GM18519 (cell line): ENCODE measurements around the gene ZMYND8.
"Not testable (repeated sequence)": the region's sequence is repeated elsewhere in the genome, so short reads cannot be mapped to it uniquely, and the experiment has no call there.

Source experiments
- ATAC-seq: cut with Tn5 transposase; IDR thresholded peaks from one replicate; pipeline ENCODE4 v1.9.1; 2021; ENCODE audit warnings: mild to moderate bottlenecking, moderate library complexity; ENCODE audit not compliant: unreplicated experiment, low FRiP score

Gene ZMYND8

GRCh38 chr20:47373206-47373733 lies 16.8 kb upstream of the ZMYND8 start:
- no peak for ATAC-seq

- no peak for ATAC-seq
Observed at GRCh38 chr20:47370850-47371782, 14.6 kb upstream of the ZMYND8 start.

DNA sequence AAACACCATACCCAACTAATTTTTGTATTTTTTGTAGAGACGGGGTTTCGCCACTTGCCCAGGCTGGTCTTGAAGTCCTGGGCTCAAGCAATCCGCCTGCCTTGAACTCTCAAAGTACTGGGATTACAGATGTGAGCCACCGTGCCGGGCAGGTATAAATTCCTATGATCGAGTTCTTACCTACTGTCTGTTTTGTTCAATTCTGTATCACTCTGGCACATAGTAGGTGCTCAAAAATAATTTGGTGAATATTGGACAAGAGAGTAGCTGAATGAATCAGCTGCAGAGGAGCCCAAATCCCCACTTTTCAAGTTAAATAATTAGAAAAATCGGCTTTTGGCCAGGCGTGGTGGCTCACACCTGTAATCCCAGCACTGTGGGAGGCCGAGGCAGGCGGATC lies 13.7 kb upstream of the ZMYND8 start:
- ATAC-seq = no peak

GRCh38 chr20:47368301-47368700 lies 11.8 kb upstream of the ZMYND8 start:
- no peak for ATAC-seq

GRCh38 chr20:47366301-47366700 lies 9.8 kb upstream of the ZMYND8 start:
- not testable (repeated sequence) for ATAC-seq

- no peak for ATAC-seq
Observed at GRCh38 chr20:47365023-47365764, 8.7 kb upstream of the ZMYND8 start.

DNA sequence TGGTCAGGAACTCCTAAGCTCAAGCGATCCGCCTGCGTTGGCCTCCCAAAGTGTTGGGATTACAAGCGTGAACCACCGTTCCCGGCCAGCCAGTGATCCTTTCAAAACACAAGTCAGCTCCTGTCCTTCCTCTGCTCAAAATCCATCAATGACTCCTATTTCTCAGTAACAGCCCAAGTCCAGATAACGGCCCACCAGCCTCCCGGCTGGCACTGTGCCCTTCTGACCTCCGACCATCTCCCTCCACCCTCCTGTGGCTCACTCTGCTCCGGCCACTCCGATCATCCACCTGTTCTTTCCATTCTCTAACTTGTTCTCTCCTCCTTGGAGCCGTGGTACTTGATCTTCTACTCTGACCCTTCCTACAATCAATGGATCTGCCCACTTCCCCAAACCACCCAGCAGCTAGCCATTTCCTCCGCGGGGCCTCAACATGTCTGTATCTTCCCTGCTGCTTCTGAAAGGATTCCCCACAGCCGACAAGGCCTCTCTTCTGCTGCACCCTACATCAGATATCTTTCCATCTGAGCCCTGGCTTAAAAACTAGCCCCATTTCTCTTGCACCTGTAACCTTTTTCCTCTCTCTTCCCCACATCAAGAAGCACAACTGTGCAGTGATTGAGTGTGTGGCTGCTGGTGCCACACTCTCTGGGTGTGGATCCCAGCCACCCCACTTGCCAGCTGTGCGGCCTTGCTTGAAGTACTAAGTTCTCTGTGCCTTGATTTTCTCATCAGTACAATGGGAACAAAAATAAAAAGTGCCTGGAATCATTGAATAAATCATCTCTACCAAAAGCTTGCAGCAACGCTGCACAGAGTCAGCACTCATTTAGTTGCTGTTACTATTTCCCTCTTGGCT lies 6.1 kb upstream of the ZMYND8 start:
- ATAC-seq = no peak

GRCh38 chr20:47361057-47361915 lies 4.8 kb upstream of the ZMYND8 start:
- ATAC-seq = no peak

GRCh38 chr20:47360297-47361056 lies 4.0 kb upstream of the ZMYND8 start:
- ATAC-seq = no peak

DNA sequence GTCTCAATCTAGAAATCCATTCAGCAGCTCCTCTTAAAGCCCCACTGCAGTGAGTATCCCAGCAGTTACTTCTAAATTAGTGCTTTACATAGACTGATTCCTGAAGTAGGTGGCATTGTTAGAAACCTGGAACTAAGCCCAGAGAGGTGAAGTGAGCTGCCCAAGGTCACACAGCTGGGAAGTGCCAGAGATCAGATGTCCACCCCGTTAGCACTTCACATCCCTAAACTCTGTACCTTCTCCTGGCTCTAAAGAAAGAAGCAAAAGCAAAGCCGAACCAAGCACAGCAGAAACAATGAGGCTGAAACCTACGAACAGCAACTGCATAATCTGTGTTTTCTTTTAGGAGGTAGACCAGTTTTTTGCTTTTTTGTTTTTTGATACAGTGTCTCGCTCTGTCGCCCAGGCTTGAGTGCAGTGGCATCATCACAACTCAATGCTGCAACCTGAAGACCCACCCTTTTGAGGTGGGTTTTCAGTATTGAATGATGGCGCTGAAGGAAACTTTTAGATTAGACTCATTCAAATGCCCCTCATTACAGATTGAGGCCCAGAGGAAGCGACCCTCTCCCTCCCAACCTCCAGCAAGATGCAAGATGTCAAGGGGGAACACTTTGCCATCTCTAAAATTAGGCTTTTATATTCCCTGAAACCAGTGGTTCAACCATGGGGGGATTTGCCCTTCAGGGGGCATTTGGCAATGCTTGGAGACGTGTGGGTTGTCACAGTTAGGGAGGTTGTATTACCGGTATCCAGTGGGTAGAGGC lies 3.2 kb upstream of the ZMYND8 start:
- ATAC-seq = no peak

DNA sequence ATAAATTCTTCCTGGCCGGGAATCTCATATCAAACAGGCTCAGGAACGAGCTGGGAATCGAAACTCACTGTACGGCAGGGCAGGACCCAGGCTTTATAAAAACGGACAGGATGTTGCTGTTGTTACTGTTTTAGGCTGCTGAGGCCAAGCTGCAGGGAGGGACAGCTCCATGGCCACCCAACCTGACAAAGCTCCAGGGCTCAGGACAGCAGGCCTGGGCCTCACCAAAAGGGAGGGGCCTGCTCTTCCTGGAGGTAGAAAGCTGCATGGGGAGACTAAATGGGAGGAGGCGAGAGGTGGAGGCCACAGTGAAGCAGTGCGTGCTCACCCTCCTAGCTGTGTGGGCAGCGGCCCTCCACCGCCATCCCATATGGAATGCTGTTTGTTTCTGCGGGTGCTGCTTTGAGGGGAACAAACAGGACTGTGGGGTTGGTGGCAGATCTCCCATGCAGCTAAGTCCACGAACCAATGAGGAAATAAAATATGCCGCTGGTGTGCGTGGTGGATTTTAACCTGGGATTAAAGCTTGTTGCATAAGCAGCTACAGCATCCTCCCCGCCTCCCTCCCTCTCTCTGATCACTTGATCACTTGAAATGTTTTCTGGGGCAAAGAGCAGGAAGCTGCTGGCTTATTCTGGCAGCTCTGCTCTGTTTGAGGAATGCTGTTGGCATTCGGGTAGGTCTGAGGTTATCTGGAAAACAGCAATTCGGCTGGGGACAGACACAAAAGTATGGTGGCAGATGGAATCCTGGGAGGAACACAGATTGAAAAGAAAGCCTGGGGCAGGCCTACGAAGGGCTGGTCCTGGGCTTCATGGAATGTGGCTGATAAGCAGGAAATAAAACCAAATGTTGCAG lies 2.4 kb upstream of the ZMYND8 start:
- ATAC-seq = no peak

DNA sequence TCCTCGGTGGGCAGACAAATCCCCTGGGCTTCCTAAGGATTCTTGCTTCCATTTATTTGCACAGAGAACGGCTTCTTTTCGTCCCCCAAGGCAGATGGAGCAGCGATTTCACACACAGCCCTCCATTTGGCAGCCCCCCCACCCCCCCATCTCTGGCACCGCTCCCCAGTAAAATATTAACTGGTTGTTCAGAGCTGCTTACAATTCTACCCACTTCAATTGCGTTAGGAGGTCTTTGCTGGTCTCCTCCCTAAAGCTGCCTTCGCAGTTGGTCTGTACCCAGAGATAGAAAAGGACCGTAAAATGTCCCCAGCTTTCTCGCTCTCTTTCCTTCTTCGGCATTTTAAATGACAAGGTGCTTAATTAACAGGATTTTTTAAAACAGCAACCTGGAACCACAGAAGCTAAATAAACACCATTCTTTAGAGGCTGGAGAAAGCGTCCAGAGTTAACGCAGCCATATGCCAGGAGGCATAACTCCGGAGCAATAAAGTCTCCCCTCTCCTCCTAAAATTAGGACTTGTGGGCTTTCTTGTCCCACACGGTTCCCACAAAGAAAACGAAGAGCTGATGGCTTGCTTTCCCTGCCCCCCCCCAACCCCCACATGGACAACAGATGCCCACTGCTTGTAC lies 1.7 kb upstream of the ZMYND8 start:
- no peak for ATAC-seq

- no peak for ATAC-seq
Observed at GRCh38 chr20:47357296-47358038, 968 bp upstream of the ZMYND8 start.

DNA sequence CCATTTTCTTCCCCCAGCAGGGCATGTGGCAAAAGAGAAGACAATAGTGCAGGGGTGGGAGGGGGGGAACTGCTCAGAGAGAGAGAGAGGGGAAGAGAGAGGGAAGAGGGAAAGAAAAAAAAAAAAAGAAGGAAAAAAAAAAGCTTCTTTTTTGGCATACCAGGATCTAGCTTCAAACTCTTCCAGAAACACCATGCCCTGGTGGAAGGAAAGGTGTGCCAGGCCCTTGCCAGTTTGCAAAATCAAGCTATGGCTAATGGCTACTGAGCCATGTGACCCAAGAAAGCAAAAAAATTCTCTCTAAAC lies 326 bp downstream of the ZMYND8 start:
- no peak for ATAC-seq

- no peak for ATAC-seq
Observed at GRCh38 chr20:47355489-47356219, 845 bp downstream of the ZMYND8 start.
